SK-N-SH (cell line): ENCODE results near the gene SH3BGR.

Experiments
- RAD21 ChIP-seq: IDR thresholded peaks from 2 replicates; pipeline ENCODE4 v1.6.1; 2012; ENCODE audit warnings: mild to moderate bottlenecking, low read length
- TF ChIP-seq, protein P1 (sequence below): fragments of 200-600 bp; sonication (generic); IDR thresholded peaks from 2 replicates; pipeline ENCODE4 v1.6.1; 2017; ENCODE audit warnings: antibody characterized with exemption, mild to moderate bottlenecking, moderate library complexity
- TF ChIP-seq, protein P2 (sequence below): fragments of 150-350 bp; IDR thresholded peaks from 2 replicates; pipeline ENCODE4 v1.6.1; 2017; ENCODE audit warnings: antibody characterized with exemption, low read length, low read depth, borderline replicate concordance

DNA sequence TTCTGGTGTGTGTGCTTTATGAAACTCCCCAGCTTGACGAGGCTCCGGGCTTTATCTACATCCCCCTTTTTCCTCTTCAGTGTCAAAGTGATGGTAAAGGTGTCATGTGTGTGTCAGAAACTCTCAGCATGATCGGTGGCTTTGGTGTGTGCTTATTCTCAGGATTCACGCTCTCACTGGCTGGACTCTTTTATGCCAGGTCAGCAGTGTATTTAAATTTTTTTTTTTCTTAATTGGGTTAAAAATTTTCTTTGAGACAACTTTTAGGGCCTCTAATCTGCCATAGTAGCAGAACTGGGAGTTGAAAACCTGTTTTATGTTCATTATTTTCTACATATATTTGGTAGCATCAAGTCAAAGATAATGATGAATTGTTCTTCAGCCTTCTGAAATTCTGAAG is 21.0 kb downstream of the SH3BGR start:
- TF ChIP-seq, protein P1, sequence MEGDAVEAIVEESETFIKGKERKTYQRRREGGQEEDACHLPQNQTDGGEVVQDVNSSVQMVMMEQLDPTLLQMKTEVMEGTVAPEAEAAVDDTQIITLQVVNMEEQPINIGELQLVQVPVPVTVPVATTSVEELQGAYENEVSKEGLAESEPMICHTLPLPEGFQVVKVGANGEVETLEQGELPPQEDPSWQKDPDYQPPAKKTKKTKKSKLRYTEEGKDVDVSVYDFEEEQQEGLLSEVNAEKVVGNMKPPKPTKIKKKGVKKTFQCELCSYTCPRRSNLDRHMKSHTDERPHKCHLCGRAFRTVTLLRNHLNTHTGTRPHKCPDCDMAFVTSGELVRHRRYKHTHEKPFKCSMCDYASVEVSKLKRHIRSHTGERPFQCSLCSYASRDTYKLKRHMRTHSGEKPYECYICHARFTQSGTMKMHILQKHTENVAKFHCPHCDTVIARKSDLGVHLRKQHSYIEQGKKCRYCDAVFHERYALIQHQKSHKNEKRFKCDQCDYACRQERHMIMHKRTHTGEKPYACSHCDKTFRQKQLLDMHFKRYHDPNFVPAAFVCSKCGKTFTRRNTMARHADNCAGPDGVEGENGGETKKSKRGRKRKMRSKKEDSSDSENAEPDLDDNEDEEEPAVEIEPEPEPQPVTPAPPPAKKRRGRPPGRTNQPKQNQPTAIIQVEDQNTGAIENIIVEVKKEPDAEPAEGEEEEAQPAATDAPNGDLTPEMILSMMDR = no peak
- TF ChIP-seq, protein P2, sequence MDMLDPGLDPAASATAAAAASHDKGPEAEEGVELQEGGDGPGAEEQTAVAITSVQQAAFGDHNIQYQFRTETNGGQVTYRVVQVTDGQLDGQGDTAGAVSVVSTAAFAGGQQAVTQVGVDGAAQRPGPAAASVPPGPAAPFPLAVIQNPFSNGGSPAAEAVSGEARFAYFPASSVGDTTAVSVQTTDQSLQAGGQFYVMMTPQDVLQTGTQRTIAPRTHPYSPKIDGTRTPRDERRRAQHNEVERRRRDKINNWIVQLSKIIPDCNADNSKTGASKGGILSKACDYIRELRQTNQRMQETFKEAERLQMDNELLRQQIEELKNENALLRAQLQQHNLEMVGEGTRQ = no peak
- TF ChIP-seq RAD21 = no peak
